ENCODE data around the gene SYNPR. TPM values are rescaled to one million over a fixed set of nuclear protein-coding genes. Genes with fewer than 3 reads are reported as not detected.

The SYNPR gene
- total RNA-seq, 1 donor from 2014 or later = not detected

DNA sequence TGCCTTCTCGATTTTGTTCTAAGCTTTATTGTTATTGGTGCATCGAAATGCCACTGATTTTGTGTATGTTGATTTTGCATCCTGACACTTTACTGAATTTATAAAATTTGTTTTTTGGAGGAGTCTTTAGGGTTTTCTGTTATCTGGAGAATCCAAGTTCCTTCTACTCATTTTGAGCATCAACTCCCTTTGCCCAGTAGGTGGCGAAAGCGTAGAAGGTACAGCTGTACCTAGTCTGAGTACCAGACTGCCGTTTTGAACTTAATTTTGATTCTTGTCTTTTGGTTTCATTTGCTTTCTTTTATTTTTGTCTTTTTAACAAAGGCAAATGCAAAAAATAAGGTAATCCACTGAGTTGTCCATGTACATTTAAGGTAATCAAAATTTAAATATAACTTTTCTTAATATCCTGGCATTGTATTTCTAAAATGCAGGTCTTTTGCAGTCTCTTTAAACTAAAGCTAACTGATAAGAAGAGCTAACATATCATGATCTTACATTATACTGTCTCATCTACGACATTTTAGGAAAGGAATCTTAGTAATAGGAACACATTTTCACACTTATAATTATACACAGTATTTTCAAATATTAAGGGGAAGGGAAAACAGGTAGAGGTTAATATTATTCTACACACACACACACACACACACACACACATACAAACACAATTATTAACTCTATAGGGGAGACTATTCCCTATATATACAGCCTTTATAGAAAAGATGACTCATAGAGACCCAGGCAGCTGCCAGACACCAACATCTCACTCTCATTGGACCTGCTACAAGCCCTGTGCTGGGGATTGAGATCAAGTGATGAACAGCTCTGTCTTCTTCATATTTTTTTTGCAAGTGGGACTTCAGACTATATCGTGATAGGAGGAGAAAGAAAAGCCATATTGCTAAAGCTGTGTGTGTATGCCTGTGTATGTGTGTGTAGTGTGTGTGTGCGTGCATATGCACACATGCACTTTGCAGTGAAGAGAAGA is 71.8 kb downstream of the SYNPR start:
- H3K27ac Mint-ChIP-seq (ENCODE audit: unreplicated experiment) = no peak overlapping the region
- no peak for DNase-seq (ENCODE audit: extremely low spot score, unreplicated experiment)
- no peaks in the 10 kb centered on the region for H3K4me1 Mint-ChIP-seq (ENCODE audit: unreplicated experiment)
- H3K4me3 Mint-ChIP-seq (ENCODE audit: unreplicated experiment) = no peak overlapping the region
- peaks cover 33% of the 10 kb centered on the region for H3K27me3 Mint-ChIP-seq (ENCODE audit: unreplicated experiment)
- H3K9me3 Mint-ChIP-seq (ENCODE audit: unreplicated experiment) = no peaks in the 10 kb centered on the region
- no peaks in the 10 kb centered on the region for H3K36me3 Mint-ChIP-seq (ENCODE audit: unreplicated experiment)
- TF ChIP-seq, protein P1, sequence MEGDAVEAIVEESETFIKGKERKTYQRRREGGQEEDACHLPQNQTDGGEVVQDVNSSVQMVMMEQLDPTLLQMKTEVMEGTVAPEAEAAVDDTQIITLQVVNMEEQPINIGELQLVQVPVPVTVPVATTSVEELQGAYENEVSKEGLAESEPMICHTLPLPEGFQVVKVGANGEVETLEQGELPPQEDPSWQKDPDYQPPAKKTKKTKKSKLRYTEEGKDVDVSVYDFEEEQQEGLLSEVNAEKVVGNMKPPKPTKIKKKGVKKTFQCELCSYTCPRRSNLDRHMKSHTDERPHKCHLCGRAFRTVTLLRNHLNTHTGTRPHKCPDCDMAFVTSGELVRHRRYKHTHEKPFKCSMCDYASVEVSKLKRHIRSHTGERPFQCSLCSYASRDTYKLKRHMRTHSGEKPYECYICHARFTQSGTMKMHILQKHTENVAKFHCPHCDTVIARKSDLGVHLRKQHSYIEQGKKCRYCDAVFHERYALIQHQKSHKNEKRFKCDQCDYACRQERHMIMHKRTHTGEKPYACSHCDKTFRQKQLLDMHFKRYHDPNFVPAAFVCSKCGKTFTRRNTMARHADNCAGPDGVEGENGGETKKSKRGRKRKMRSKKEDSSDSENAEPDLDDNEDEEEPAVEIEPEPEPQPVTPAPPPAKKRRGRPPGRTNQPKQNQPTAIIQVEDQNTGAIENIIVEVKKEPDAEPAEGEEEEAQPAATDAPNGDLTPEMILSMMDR (IDR thresholded peaks at IDR 0.05) = peak; percentile 82

DNA sequence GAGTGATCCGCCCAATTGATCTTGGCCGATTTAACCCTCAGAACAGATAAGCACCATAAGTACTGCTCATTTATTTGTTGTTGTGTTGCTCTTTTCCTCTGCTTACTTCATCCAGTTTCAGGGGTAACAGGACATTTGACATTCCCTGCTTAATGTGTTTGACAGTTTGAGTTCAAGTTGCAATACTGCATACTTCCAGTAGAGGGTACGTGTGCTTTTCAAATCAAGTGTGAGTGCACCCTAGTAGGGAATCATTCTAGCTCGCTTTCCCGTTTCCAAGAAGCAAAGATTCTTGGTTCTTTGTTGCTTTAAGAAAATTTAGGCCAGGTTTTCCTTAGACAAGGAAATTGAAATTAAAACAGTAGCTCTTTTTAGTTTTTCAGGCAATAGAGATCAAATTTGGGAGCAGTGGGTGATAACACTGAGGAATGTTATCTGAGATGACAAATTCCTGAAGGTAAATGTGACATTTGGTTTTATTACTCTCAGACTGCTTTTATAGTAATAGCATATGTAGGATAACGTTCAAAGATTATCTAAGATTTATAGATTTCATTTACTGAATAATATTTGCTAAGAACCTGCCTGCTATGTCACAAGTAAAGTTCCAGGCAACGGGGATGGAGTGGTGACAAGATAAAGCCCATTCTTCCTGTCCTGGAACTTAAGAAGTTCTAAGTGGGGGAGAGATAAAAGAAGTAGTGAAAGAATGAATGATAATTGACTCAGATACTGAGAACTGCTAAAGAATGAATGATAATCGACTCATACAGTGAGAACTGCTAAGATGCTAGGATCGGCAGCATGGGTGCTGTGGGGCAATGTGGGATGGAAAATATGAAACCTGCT is 73.3 kb downstream of the SYNPR start:
- H3K27ac Mint-ChIP-seq (ENCODE audit: unreplicated experiment) = no peak overlapping the region
- H3K27me3 Mint-ChIP-seq (ENCODE audit: unreplicated experiment) = peaks cover 35% of the 10 kb centered on the region
- no peak for DNase-seq (ENCODE audit: extremely low spot score, unreplicated experiment)
- no peaks in the 10 kb centered on the region for H3K36me3 Mint-ChIP-seq (ENCODE audit: unreplicated experiment)
- TF ChIP-seq, protein P1 (IDR thresholded peaks at IDR 0.05) = peak; percentile 76
- H3K4me1 Mint-ChIP-seq (ENCODE audit: unreplicated experiment) = no peaks in the 10 kb centered on the region
- no peak overlapping the region for H3K4me3 Mint-ChIP-seq (ENCODE audit: unreplicated experiment)
- no peaks in the 10 kb centered on the region for H3K9me3 Mint-ChIP-seq (ENCODE audit: unreplicated experiment)

GRCh38 chr3:63352008-63352279 is 73.8 kb downstream of the SYNPR start:
- Mint-ChIP-seq H3K4me1 (ENCODE audit: unreplicated experiment) (no peaks in the 10 kb centered on the region), H3K9me3 (ENCODE audit: unreplicated experiment) (no peaks in the 10 kb centered on the region)

GRCh38 chr3:63353383-63353782 is 75.3 kb downstream of the SYNPR start:
- no peaks in the 10 kb centered on the region for H3K4me1 Mint-ChIP-seq (ENCODE audit: unreplicated experiment)

More at GRCh38 chr3:63352008-63352279, 73.8 kb downstream of the SYNPR start:
- Mint-ChIP-seq H3K27ac (ENCODE audit: unreplicated experiment) (no peak overlapping the region), H3K4me3 (ENCODE audit: unreplicated experiment) (no peak overlapping the region), H3K27me3 (ENCODE audit: unreplicated experiment) (peaks cover 35% of the 10 kb centered on the region), H3K36me3 (ENCODE audit: unreplicated experiment) (no peaks in the 10 kb centered on the region)
- TF ChIP-seq, protein P1 (IDR thresholded peaks at IDR 0.05) = no peak
- DNase-seq (ENCODE audit: extremely low spot score, unreplicated experiment) = no peak

More at GRCh38 chr3:63353383-63353782, 75.3 kb downstream of the SYNPR start:
- no peak overlapping the region for H3K4me3 Mint-ChIP-seq (ENCODE audit: unreplicated experiment)
- H3K9me3 Mint-ChIP-seq (ENCODE audit: unreplicated experiment) = no peaks in the 10 kb centered on the region
- H3K27me3 Mint-ChIP-seq (ENCODE audit: unreplicated experiment) = peaks cover 29% of the 10 kb centered on the region
- TF ChIP-seq, protein P1 (IDR thresholded peaks at IDR 0.05) = no peak
- no peaks in the 10 kb centered on the region for H3K36me3 Mint-ChIP-seq (ENCODE audit: unreplicated experiment)
- DNase-seq (ENCODE audit: extremely low spot score, unreplicated experiment) = no peak
- no peak overlapping the region for H3K27ac Mint-ChIP-seq (ENCODE audit: unreplicated experiment)

All from osteocyte (in vitro differentiated cells).